Psoas muscle (tissue), 8 donors: ENCODE results near the gene TRAF3IP1. TPM values are rescaled to one million over a fixed set of nuclear protein-coding genes. Genes with fewer than 3 reads are reported as not detected.
"Not testable (repeated sequence)": the region's sequence is repeated elsewhere in the genome, so short reads cannot be mapped to it uniquely, and the experiment has no call there.

Experiments
- ATAC-seq, 4 donors: fragments of 200-7000 bp; cut with Tn5 transposase; one replicate each; pipeline ENCODE4 v1.9.1; 2020; ENCODE audit warnings: moderate library complexity in 3 of 4, mild to moderate bottlenecking in 2 of 4
- DNase-seq, 2 donors: peaks; one replicate each; pipeline ENCODE4 v3.0.0-alpha.2; 2020
- H3K27ac ChIP-seq: fragments of 200-600 bp; one replicate; pipeline ENCODE4 v1.8.0; 2022
- H3K27me3 ChIP-seq, 3 donors: fragments of 200-600 bp in 1 of 3; one replicate each; pipeline versions ENCODE4 v1.6.1 to v1.8.0; 2013 to 2022; ENCODE audit warnings: low read length in 2 of 3, mild to moderate bottlenecking in 2 of 3, moderate library complexity in 1 of 3; ENCODE audit not compliant: insufficient read depth in 3 of 3
- H3K36me3 ChIP-seq, 2 donors: fragments of 200-600 bp in 1 of 2; one replicate each; pipeline versions ENCODE4 v1.6.1 to v1.8.0; 2013 to 2022; ENCODE audit warnings: low read depth in 1 of 2, mild to moderate bottlenecking in 1 of 2, moderate library complexity in 1 of 2; ENCODE audit not compliant: insufficient read depth in 1 of 2
- H3K4me1 ChIP-seq: fragments of 200-600 bp; one replicate; pipeline ENCODE4 v1.8.0; 2022
- H3K4me3 ChIP-seq: fragments of 200-600 bp; one replicate; pipeline ENCODE4 v1.8.0; 2022; ENCODE audit warnings: mild to moderate bottlenecking
- H3K9me3 ChIP-seq: fragments of 200-600 bp; one replicate; pipeline ENCODE4 v1.8.0; 2022
- CTCF ChIP-seq: fragments of 200-600 bp; IDR thresholded peaks from one replicate; pipeline ENCODE4 v1.8.0; 2022; ENCODE audit warnings: antibody characterized with exemption
- WGBS, 3 donors: extraction: QIAGEN DNeasy Blood & Tissue Kit; methylation state at CpG; one replicate each; pipeline versions ENCODE4 v1.1.6 to v1.1.7; 2013; 5-methylcytosine and 5-hydroxymethylcytosine counted together
- intact Hi-C, 2 donors: fragments of 100-400 bp; cut with DNase I; formaldehyde crosslinking; loops; one replicate each; pipeline versions ENCODE4 v1.11.0 to v1.14.2; 2022
- polyA plus RNA-seq, 3 donors: library from polyadenylated mRNA; stranded (reverse); fragments of 200-250 nt; gene quantifications; one replicate each; pipeline ENCODE4 v1.2.3, GENCODE V29; 2013
- total RNA-seq, 4 donors: library from RNA; stranded (reverse); fragmentation: NEBNext Ultra II Directional in 2 of 4; extraction: Animal tissue kit (Norgen Biotek cat#: 25700) in 2 of 4; gene quantifications; one replicate each; pipeline versions ENCODE4 v1.2.1 to v1.2.4, GENCODE V29; 2021 to 2023
- donor health status: healthy with polysubstance abuse.
- donor health status: DM: no; HTN: no; CAD: no; lungs with moderate emphysema.
- donor health status: Bipolar disorder and iron deficiency.
- donor health status: healthy.
- donor health status: DM: yes; HTN: yes; CAD: no.
- donor health status: DM: no; HTN: no; CAD: no.
- donor health status: DM: no; HTN: no; CAD: no.
- donor health status: DM: yes; HTN: yes; CAD: no.

The TRAF3IP1 gene
- total and polyA plus RNA-seq, 7 donors: 2.9 to 30.9 (median 16.3) TPM

DNA sequence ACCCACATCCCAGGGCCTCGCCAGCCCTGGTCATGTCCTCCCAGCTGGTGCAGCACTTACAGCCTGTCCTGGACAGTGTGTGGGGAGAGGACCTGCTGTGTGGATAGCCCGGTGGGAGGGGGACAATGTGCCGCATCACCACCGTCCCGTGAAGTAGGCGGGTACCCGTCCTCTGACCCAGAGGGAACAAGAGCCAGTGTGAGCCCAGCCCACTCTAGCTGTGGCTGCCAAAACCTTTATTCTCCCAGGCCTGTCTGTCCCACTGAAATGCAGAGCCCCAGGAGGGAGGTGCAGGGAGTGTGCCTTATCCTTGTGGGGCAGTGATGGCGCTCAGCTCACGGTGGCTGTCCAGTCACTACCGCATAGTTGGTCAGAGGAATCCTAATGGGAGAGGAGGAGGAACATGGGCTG is 1.7 kb downstream of the TRAF3IP1 start:
- H3K27me3 ChIP-seq: no peaks in the 10 kb centered on the region
- intact Hi-C loops: no loop called here
- peaks cover 33% of the 10 kb centered on the region for H3K4me1 ChIP-seq
- TF ChIP-seq CTCF: no peak
- peak overlapping the region; percentile 82 for H3K4me3 ChIP-seq
- peaks cover 0 to 13% of the 10 kb centered on the region in 2 donors for H3K36me3 ChIP-seq
- ATAC-seq: no peak
- DNase-seq: no peak
- 59 to 85% (median 65%) methylated on average over 10 of the region's 10 CpGs for WGBS, 3 donors
- no peaks in the 10 kb centered on the region for H3K9me3 ChIP-seq
- peak overlapping the region; percentile 86 for H3K27ac ChIP-seq

DNA sequence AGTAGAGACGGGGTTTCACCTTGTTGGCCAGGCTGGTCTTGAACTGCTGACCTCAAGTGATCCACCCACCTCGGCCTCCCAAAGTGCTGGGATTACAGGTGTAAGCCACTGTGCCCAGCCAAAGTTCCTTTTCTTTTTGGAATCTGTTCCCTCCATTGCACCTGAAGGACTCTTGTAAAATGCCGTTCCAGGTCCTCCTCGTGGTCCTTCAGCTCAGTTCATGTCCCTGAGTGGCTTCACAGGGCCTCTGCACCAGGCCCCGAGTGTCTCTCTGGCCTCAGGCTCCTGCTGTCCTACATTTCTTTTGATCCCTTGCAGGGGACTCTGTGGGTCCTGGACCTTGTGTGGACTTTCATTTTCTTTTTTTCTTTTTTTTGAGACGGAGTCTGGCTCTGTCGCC is 3.9 kb downstream of the TRAF3IP1 start:
- Histone ChIP-seq H3K27ac (peak overlapping the region; percentile 86), H3K36me3 (peaks cover 0 to 32% of the 10 kb centered on the region in 2 donors), H3K4me1 (peaks cover 31% of the 10 kb centered on the region)
- DNase-seq, H3K9me3 ChIP-seq, ATAC-seq, intact Hi-C loops, H3K27me3 ChIP-seq, H3K4me3 ChIP-seq: not testable (repeated sequence)
- 91 to 96% (median 96%) methylated on average over 7 of the region's 7 CpGs for WGBS, 3 donors

DNA sequence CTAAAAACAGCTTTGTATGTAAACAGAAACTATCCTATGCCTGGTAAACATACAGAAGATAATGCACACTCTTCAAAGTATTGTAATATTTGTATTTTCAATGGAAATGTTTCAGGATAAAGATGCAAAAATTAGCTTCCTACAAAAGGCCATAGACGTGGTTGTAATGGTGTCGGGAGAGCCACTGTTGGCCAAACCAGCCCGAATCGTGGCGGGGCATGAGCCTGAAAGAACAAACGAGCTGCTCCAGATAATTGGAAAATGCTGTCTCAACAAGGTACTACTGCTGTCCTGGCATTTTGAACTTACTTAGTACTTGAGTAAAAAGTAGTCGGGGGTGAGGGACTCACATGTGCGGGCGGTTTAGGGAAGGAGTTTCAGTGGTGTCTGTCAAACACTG is 5.4 kb downstream of the TRAF3IP1 start:
- no peak for ATAC-seq
- Histone ChIP-seq H3K4me1 (peaks cover 28% of the 10 kb centered on the region), H3K36me3 (peaks cover 0 to 41% of the 10 kb centered on the region in 2 donors), H3K27me3 (no peaks in the 10 kb centered on the region), H3K4me3 (no peak overlapping the region), H3K9me3 (no peaks in the 10 kb centered on the region), H3K27ac (no peak overlapping the region)
- intact Hi-C loops: no loop called here
- WGBS, 3 donors: 82 to 88% (median 83%) methylated on average over 9 of the region's 9 CpGs
- TF ChIP-seq CTCF: no peak
- no peak for DNase-seq

- Histone ChIP-seq H3K4me1 (peaks cover 19% of the 10 kb centered on the region), H3K27ac (no peak overlapping the region), H3K36me3 (peaks cover 0 to 41% of the 10 kb centered on the region in 2 donors), H3K9me3 (no peaks in the 10 kb centered on the region), H3K27me3 (no peaks in the 10 kb centered on the region), H3K4me3 (no peak overlapping the region)
- no peak for DNase-seq
- no peak for ATAC-seq
- WGBS, 3 donors: 78 to 97% (median 80%) methylated on average over 12 of the region's 12 CpGs
- intact Hi-C loops: no loop called here
- no peak for TF ChIP-seq CTCF
Observed at GRCh38 chr2:238326801-238327365, 6.6 kb downstream of the TRAF3IP1 start.

- Histone ChIP-seq H3K36me3 (peaks cover 0 to 41% of the 10 kb centered on the region in 2 donors), H3K9me3 (no peaks in the 10 kb centered on the region), H3K27me3 (no peaks in the 10 kb centered on the region), H3K4me3 (no peak overlapping the region), H3K27ac (no peak overlapping the region), H3K4me1 (peaks cover 10% of the 10 kb centered on the region)
- intact Hi-C loops: no loop called here
- ATAC-seq (no peak), DNase-seq (no peak)
- WGBS, 3 donors: 97 to 99% (median 98%) methylated on average over 3 of the region's 3 CpGs
- no peak for TF ChIP-seq CTCF
Observed at GRCh38 chr2:238327751-238328150, 7.4 kb downstream of the TRAF3IP1 start.
